Activated CD4-positive, alpha-beta T cell treated with anti-CD3 and anti-CD28 coated beads, Interleukin-2, amount 50 U/mL, for 24 hours (primary cell): ENCODE results near the gene IMPA2.
"Not testable (repeated sequence)": the region's sequence is repeated elsewhere in the genome, so short reads cannot be mapped to it uniquely, and the experiment has no call there.

Source experiments
- DNase-seq, 2 donors: peaks; one replicate each; pipeline ENCODE4 v3.0.0-alpha.2; 2020; ENCODE audit warnings: low read depth in 1 of 2, low spot score in 1 of 2

Gene IMPA2

GRCh38 chr18:12048010-12048826 lies 66.9 kb downstream of the IMPA2 start:
- DNase-seq = no peak

DNA sequence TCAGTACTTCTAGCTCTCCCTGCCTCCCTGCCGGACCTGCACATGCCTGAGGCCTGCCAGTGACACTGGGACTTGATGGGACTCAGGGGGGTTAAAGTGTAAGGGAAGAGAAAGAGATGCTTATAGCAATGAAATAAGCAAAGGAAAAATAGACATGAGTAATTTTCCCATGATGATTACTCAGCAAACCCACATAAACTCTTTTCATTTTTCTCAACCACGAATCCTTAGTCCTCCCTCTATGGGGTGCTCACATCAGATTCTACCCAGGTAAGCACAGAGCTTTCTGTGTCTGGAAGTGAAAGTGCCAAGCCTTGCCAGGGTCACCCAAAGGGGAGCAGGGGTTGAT lies 67.5 kb downstream of the IMPA2 start:
- no peak for DNase-seq

- no peak for DNase-seq
Measured at GRCh38 chr18:12049978-12050811, 68.9 kb downstream of the IMPA2 start.

DNA sequence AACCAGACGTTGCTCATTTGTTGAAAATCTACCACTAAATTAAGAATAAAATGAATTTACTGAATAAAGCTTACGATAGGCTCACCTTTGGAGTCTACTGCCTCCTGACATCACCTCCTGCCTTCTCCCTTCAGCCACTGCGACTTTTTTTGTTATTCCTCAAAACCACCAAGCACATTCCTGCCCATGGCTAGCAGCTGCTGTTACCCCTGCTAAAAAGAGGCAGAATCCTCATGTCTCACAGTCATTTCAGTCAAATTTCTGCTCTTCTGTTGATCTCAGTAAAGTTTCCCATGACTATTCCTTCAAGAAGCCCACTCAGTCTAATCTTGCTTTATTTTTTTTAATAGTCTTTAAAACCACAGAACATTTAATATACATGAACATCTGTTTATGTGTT lies 71.6 kb downstream of the IMPA2 start:
- DNase-seq = no peak

DNA sequence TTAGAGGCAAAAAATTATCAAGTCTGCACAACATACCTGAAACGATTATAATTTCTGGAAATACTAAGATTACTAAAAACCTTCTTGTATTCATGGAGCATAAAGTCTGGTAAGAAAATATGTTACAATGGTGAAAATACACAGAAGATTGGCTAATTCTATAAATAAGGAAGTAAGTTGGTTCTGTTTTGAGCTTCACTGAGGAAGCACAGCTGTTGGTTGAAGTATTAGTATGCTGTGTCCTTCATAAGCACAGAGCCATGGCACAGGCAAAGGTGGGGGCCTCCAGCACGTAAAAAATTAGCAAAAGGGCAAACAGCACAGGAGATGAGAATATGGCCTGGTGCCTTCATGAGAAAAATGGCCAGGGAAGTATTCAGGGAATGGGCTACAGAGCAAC lies 72.0 kb downstream of the IMPA2 start:
- DNase-seq = no peak

DNA sequence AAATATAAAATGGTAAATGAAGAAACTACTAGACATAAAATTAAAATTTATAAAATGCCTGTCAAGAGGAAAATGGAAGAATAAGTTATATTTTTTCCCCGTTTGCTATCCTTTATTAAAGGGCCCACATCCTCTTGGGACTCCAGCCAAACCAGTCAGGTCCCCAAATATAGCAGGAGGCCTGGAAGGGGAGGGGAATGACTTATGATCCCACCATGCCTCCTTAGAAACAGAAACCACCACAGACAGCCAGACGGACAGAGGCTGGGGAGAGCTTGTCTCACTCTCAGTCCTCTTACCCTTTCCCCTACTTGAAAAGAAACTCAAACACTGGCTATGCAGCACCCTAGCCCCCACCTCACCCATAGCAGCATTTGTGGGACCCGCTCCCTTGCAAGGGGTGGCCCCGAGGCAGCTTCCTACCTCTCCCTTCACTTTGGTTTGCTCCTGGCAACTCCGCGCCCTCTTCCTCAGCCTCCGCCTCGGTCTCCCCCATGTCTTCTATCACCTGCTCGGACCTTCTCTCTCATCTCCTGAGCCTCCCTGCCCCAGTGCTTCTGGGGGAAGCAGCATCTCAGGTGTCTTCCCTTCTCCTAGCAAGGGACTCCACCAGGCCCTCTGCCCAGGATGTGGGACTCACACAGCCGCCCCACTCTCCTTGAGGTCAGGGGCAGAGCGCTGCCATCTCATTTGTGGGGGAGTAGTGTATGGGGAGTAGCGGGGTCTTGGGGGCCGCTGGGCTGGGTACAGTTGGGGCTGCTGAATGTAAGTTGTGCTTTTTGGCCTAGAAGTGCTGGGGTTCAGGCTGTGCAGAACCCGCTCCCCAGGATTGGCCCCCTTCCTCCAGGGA lies 75.0 kb downstream of the IMPA2 start:
- no peak for DNase-seq

DNA sequence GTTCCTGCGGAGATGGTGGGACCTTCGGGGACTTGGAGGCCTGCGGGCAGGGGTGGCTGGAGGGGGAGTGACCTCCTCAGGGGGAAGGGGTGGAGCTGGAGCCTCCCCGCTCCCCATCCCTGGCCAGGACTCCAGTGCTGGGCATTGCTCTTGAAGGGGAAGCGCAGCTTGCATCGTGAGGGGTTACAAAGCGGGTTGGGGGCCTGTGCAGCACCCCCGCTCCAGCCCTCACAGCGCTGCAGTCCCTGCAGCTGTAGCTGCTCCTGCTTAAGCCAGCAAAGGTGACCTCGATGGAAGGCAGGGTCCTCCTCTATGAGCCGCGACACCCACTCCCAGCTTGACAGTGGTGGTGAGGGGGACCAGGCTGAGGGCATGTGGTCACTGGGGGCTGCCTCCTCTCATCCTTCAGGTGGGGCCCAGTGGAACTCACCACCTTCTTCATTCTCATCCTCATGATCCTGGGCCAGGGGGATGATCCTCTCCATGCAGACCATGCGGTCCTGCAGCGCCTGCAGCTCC lies 75.6 kb downstream of the IMPA2 start:
- DNase-seq = no peak

DNA sequence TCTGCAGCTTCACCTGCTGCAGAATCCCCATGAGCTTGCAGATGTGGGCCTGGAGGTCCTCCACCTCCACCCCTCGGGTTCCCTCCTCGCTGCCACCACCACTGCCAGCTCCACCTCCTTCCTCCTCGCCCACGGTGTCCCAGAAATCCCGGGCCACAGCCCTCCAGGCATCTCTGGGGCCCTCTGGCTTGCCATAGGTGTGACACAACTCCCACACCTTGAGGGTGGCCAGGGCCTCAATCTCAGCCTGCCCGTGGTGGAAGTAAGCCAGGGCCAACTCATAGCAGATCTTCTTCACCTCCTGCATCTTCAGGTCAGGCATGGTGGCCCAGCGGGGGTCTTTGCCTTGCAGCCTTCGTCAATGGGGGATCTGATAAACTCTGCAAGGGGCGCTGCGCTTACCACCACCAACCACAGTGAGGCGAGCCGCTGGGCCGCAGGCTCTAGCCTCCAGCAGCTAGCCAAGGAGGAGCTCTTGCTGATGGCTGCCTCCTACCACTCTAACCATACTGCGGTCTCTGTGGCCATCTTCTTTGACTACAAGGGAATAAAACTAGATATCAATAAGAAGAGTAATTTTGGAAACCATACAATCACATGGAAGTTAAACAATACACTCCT lies 76.2 kb downstream of the IMPA2 start:
- DNase-seq = no peak

DNA sequence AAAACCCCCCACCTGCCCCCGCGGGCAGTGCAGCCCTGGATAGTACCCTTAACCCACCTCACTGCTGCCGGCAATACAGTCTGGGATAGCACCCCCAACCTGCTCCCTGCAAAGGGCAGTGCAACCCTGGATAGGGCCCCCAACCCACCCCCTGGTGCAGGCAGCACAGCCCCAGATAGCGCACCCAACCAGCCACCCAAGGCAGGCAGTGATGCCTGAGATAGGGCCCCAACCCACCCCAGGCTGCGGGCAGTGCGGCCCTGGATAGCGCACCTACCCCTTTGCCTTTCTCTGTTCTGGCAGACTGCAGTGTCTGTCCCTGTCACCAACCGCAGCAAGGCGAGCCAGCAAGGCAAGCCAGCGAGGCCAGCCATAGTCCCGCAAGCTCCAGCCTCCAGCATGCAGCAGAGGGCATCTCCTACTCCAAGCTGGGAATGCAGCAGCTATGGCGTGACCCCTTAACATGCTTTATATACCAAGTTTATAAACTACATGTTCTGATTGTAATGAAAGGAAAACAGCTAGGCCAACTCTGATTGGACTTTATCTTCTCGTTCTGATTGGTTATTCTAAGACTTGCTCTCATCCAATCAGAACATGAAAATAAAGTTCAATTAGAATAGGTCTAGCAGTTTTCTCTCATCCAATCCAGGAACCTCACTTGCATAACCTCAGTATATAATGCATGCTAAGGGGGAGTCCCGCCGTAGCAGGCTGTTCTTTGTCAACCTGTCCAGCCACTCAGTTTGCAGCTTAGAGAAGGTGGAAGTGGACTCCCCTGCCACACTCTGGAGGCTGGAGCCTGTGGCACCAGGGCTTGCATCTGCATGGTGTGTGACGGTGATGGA lies 78.3 kb downstream of the IMPA2 start:
- no peak for DNase-seq

- DNase-seq = no peak
Measured at GRCh38 chr18:12060182-12060870, 79.0 kb downstream of the IMPA2 start.

DNA sequence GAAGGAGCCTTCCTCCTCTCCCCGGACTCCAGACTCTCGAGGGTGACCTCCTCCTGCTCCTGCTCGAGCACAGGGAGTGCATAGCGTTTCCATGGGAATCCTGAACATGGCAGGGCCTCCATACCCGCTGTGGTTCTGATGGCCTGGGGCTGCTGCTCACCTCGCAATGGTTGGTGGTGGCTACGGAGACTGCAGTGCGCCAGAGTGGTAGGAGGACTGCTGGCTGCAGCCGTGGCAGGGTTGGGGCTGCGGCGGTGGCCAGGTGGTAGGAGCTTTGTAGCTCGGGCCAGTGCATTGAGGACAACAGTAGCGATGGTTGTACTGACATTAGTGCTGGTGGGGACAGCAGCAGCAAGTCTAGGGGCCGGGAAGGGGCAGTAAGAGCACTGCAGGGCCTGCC lies 80.4 kb downstream of the IMPA2 start:
- no peak for DNase-seq

DNA sequence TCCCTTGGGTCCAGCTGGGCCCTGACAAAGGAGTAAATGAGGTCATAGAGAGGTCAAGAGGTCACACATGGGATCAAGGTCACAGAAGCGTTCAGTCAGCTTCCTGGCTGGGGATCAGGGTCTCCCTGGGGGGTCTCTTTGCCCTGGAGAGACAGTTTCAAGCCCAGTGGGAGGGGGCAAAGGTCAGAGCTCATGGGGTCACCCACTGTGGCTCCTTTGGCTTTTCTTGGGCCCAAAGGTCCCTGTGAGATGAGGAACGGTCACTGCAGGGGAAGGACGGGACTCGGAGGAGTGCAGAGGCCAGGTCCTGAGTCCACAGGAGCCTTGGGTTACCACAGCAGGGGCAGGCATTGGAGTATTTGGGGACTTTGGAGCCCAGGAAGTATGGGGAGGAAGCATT lies 81.7 kb downstream of the IMPA2 start:
- no peak for DNase-seq

GRCh38 chr18:12064086-12064763 lies 82.9 kb downstream of the IMPA2 start:
- no peak for DNase-seq

- DNase-seq = no peak
Measured at GRCh38 chr18:12065397-12065796, 84.1 kb downstream of the IMPA2 start.

DNA sequence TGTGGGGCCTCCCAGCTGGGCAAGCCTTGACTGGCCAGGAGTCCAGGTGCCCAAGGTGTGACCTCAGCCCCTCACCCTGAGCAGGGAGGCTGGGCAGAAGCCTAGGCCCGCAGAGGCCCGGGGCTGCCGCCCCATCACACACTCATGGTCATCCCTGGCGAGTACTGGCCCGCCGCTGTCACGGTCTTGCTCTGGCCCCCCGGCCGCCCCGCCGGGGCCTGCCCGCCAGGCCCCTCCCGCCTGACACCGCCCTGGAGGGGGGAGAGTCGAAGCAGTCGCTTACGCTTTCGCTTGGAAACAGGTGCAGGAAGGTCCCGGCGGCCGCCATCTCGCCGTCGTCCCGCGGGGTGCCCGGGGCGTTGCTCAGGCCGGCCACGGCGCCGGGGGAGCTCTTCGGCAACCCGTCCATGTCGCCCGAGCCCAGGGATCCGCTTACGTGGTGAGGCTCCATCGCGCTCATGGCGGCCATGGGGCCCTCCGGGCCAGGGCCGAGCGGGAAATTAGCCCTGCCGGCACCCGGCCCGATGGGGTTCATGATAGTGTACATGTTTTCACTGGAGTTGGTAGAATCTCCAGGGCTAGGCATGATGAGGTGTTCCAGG lies 85.7 kb downstream of the IMPA2 start:
- no peak for DNase-seq

DNA sequence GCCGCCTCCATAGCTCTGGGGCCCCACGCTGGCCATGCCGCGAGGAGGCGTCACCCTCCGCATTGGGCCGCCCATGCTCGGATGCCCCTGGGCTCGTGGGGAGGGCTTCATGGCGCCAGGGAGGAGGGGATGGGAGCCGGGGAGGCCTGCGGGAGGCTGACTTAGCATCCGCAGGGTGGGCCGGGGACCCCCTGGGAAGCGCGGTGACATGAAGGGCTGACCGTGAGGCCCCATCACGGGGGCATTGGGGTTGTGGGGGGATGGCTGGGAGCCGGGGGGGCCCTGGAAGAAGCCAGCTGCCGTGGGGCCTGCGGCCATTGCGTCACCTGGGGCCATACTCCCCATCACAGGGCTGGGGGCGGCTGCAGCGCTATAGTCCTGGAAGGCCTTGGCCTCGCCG lies 86.4 kb downstream of the IMPA2 start:
- no peak for DNase-seq

DNA sequence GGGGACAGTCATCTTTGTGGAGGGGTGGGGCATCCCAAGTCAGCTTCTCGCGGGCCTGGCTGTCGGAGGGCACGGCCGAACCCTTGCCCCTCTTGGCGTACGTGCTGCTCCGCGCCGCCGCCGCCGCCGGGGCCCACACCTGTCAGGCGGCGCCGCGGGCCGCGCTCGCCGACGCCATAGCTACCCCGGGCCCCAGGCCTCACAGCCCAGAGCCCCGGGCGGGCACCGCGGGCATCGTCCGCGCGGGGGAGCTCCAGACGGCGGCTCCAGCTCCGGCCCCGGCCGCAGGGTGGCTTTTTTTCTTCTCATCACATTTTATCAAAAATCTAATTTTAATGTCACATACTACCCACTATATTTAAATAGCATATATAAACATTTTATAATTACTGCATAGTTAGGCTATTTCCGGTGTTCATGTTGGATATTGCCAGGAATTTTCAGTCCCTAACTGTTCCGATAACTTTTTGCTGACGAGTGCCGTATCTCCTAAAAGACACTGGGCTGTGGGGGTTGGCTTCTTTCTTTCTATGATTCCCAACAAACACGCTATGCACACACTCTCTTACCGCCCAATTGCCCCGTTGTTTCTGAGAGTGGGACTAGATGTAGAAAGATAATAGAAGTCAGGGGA lies 87.1 kb downstream of the IMPA2 start:
- DNase-seq = not testable (repeated sequence)

DNA sequence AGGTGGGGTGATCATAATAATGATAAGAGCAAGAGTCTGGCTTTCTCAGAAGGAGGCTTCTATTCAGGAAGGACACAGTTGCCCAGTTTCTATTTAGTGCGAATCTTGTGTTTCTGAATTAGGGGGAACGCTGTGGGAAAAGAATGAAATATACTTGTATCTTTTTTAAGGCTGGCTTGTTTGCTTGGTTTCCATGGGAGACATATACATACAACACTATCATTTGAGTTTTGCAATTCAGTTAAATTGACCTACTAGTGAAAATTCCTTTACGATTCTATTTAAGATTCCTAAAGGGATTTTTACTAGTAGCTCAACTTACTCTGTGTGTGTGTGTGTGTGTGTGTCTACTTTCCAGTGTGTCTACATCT lies 87.6 kb downstream of the IMPA2 start:
- no peak for DNase-seq
